ENCODE data around the gene FGD3.

The FGD3 gene

GRCh38 chr9:93004561-93004960 lies 57.2 kb downstream of the FGD3 start:
- DNase-seq = no peak
- 0 out of 2 replicates have a peak, but pooled peaks cover 5% of the 10 kb centered on the region for H3K79me2 ChIP-seq (ENCODE audit: low read length)
- TF ChIP-seq EZH2 (optimal IDR thresholded peaks at IDR 0.05; ENCODE audit: low read depth, low read length) (no peak), EZH2phosphoT487 (IDR thresholded peaks at IDR 0.05; ENCODE audit: low read length) (no peak), CTCF (IDR thresholded peaks at IDR 0.05; ENCODE audit: low read length) (no peak)
- H3F3A ChIP-seq (ENCODE audit: insufficient read depth, low read length) = no peaks in the 10 kb centered on the region
- H3K36me3 ChIP-seq (replicated peaks; ENCODE audit: insufficient read depth, low read length) = no peaks in the 10 kb centered on the region
- H3K4me3 ChIP-seq (ENCODE audit: low read length) = no peak overlapping the region
- no peak overlapping the region for H2AFZ ChIP-seq (ENCODE audit: low read length)
- no peak overlapping the region for H3K4me2 ChIP-seq (ENCODE audit: low read depth, low read length)
- H3K27ac ChIP-seq (ENCODE audit: low read length) = no peak overlapping the region
- no peaks in the 10 kb centered on the region for H3K27me3 ChIP-seq (replicated peaks; ENCODE audit: insufficient read depth, low read length)
- no peaks in the 10 kb centered on the region for H3K9me2 ChIP-seq (replicated peaks; ENCODE audit: insufficient read depth, low read length)
- H3K9ac ChIP-seq (ENCODE audit: low read length) = no peak overlapping the region
- no peaks in the 10 kb centered on the region for H3K4me1 ChIP-seq (ENCODE audit: low read length)
- no peaks in the 10 kb centered on the region for H4K20me1 ChIP-seq (ENCODE audit: insufficient read depth, low read length)
- H3K9me3 ChIP-seq (replicated peaks; ENCODE audit: insufficient read depth, low read length) = no peaks in the 10 kb centered on the region

- Histone ChIP-seq H3K27ac (ENCODE audit: low read length) (no peak overlapping the region), H3K27me3 (replicated peaks; ENCODE audit: insufficient read depth, low read length) (no peaks in the 10 kb centered on the region), H3K36me3 (replicated peaks; ENCODE audit: insufficient read depth, low read length) (no peaks in the 10 kb centered on the region), H4K20me1 (ENCODE audit: insufficient read depth, low read length) (no peaks in the 10 kb centered on the region), H2AFZ (ENCODE audit: low read length) (no peak overlapping the region), H3K4me1 (ENCODE audit: low read length) (no peaks in the 10 kb centered on the region), H3K9ac (ENCODE audit: low read length) (no peak overlapping the region), H3K4me3 (ENCODE audit: low read length) (no peak overlapping the region), H3K9me2 (replicated peaks; ENCODE audit: insufficient read depth, low read length) (no peaks in the 10 kb centered on the region), H3F3A (ENCODE audit: insufficient read depth, low read length) (no peaks in the 10 kb centered on the region), H3K79me2 (ENCODE audit: low read length) (no peaks in the 10 kb centered on the region), H3K4me2 (ENCODE audit: low read depth, low read length) (no peak overlapping the region), H3K9me3 (replicated peaks; ENCODE audit: insufficient read depth, low read length) (no peaks in the 10 kb centered on the region)
- DNase-seq = no peak
- TF ChIP-seq EZH2phosphoT487 (IDR thresholded peaks at IDR 0.05; ENCODE audit: low read length) = no peak
- no peak for TF ChIP-seq CTCF (IDR thresholded peaks at IDR 0.05; ENCODE audit: low read length)
- TF ChIP-seq EZH2 (optimal IDR thresholded peaks at IDR 0.05; ENCODE audit: low read depth, low read length) = no peak
Observed at GRCh38 chr9:93005876-93006275, 58.6 kb downstream of the FGD3 start.

- H2AFZ ChIP-seq (ENCODE audit: low read length) = no peak overlapping the region
- no peak overlapping the region for H3K9ac ChIP-seq (ENCODE audit: low read length)
- no peak for DNase-seq
- H4K20me1 ChIP-seq (ENCODE audit: insufficient read depth, low read length) = no peaks in the 10 kb centered on the region
- no peaks in the 10 kb centered on the region for H3K79me2 ChIP-seq (ENCODE audit: low read length)
- H3K9me2 ChIP-seq (replicated peaks; ENCODE audit: insufficient read depth, low read length) = no peaks in the 10 kb centered on the region
- H3K4me2 ChIP-seq (ENCODE audit: low read depth, low read length) = no peak overlapping the region
- no peaks in the 10 kb centered on the region for H3K27me3 ChIP-seq (replicated peaks; ENCODE audit: insufficient read depth, low read length)
- no peaks in the 10 kb centered on the region for H3F3A ChIP-seq (ENCODE audit: insufficient read depth, low read length)
- TF ChIP-seq CTCF (IDR thresholded peaks at IDR 0.05; ENCODE audit: low read length) (no peak), EZH2 (optimal IDR thresholded peaks at IDR 0.05; ENCODE audit: low read depth, low read length) (no peak), EZH2phosphoT487 (IDR thresholded peaks at IDR 0.05; ENCODE audit: low read length) (no peak)
- H3K36me3 ChIP-seq (replicated peaks; ENCODE audit: insufficient read depth, low read length) = no peaks in the 10 kb centered on the region
- no peak overlapping the region for H3K27ac ChIP-seq (ENCODE audit: low read length)
- H3K9me3 ChIP-seq (replicated peaks; ENCODE audit: insufficient read depth, low read length) = no peaks in the 10 kb centered on the region
- no peak overlapping the region for H3K4me3 ChIP-seq (ENCODE audit: low read length)
- no peaks in the 10 kb centered on the region for H3K4me1 ChIP-seq (ENCODE audit: low read length)
Observed at GRCh38 chr9:93007529-93008058, 60.3 kb downstream of the FGD3 start.
